ENCODE results near the gene DTD1.

Gene DTD1

DNA sequence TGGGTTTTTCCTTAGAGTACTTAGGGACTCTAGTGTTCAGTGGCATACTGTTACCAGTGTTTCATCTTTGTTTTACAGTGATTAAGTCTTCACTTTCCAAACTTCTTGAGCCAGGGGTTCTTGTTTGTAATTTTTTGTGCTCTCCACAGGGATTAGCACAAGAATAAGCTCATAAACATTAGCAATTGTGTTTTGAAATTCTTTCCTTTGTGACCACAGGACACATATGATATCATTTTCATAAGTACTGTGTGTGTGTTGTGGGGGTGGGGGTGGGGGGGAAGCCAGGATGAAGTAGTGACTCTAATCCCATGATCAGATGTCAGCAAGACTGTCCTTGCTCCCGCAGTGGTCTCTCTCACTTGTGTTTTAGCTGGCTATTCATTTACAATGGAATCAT is 124.3 kb downstream of the DTD1 start:
- DNase-seq = peak; percentile 37

GRCh38 chr20:18712882-18713281 is 125.0 kb downstream of the DTD1 start:
- no peak for DNase-seq

- no peak for DNase-seq
Observed at GRCh38 chr20:18715564-18715963, 127.7 kb downstream of the DTD1 start.

DNA sequence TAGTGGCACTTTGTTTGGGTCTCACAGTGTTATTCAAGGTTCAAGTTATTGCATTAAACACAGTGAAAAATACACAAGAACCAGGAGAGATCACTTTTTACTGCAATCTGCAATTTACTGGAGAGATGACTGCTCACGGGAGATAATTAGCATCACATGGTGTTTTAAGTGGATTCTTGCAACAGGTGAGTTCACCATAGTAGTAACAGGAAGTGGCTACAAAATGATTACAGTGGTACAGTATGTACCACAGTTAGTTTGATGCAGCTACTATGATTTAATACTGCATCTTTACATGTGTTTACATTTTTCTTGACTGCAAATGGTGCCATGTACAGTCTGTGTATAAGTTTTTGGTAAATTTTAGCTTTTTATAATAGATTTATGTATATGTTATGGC is 129.2 kb downstream of the DTD1 start:
- DNase-seq = no peak

DNA sequence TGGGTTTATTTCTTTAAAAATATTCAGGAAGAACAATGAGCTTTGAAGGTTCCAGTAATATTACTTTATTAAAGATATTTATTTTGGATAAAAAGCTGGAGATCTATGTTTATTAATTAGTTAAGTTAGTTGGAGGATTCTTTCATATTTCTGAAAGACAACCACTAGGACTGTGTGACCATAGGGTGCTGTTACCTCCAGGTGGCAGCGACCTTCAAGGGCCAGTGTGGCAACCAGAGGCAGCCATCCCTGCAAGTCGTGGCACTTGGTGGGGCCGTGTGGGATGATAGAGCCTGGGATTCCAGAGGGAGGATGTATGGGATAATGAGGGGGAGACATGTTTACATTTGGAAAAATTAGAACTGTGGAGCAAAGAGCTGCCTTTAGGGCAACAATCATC is 130.3 kb downstream of the DTD1 start:
- no peak for DNase-seq

GRCh38 chr20:18719426-18719825 is 131.6 kb downstream of the DTD1 start:
- peak; percentile 56 for DNase-seq

DNA sequence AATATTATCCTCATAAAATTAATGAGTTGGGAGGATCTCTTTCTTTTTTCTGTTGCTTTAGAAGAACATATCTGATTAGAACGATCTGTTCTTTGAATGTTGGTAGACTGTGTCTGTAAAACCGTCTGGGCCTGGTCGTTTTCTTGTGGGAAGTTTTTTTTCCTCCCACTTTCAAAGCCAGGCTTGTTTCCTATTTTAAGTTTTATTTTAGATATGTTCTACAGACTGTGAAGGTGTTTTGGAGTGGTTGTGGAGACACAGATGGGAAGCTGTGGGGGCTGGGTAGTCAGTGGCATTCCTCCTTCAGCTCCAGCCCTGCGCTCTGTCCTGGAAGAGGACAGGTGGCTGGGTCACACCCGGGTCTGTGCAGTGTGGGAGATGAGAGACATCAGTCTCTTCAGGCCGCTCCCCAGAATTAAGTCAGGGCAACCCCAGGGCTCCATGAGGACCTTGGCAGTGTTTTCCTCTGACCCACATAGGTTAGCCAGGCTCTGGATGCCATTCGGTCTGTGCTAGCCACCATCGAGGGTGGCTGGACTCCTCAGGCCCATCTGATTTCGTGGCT is 133.8 kb downstream of the DTD1 start:
- DNase-seq = no peak

GRCh38 chr20:18722371-18722770 is 134.5 kb downstream of the DTD1 start:
- DNase-seq = no peak

DNA sequence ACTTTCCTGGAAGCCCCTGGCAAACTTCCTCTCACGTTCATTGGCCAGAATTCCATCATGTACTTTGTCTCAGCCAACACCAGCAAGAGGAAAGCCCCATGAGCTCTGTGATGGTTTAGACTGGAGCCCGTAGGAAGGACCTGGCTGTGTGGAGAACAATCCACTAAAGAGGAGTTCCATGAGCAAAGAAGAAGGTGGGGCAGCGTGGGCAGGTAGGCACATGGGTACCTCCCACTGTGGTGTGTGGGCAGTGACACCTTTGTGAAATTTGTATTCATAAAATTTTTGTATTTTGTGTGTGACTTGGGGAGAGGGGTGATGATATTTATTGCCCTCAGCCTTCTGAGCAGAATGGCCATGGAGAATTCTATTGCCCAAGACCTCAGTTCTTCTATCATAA is 136.2 kb downstream of the DTD1 start:
- no peak for DNase-seq

GRCh38 chr20:18724788-18725464 is 137.1 kb downstream of the DTD1 start:
- DNase-seq = no peak

DNA sequence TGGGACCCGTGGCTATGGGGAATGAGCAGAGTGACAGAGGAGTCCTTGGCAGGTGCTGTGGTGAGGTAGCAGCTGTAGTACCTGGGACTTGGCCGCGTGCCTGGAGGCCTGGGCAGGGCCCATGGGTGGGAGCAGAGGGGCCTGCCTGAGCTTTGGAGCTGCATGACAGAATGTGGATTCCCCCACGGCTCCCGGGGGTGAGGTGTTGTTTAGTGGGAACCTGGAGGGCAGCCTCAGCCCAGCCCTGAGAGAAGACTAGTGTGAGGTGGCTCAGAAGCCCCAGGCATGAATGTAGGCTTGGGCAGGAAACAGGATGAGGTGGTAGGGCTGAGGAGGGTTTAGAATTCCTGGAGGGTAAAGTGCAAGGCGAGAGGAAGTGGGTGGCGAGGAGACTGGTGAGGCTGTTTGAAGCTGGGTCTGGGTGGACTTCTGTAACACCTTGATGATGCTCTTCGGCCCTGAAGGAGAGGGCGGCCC is 139.2 kb downstream of the DTD1 start:
- no peak for DNase-seq

- DNase-seq = no peak
Observed at GRCh38 chr20:18728165-18728869, 140.5 kb downstream of the DTD1 start.

- no peak for DNase-seq
Observed at GRCh38 chr20:18728870-18729224, 141.0 kb downstream of the DTD1 start.

DNA sequence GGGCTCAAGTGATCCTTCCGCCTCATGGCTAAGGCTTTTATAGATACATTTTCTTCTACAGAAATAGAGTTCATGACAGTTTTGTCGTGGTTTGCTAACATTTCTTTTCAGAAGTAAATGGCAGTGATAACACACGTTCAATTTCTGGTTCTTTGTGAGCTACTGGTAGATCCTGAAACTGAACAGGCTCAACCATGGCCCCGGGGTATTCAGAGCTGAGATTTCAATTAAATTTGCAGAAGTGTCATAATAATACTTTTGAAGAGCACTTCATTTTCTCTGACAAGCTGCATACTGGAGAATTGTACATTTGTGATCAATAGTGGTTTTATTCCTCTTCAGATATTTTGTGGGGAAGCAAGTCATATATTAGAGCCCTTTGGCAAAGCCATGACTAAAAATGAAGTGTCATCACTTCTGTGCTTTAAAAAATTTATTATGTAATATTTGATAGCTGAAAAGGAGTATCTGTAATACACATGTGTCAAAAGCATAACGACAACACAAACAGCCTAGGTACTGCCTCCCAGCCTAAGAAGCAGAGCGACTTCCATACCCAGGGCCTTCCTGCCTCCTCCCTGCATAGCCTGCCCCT is 141.5 kb downstream of the DTD1 start:
- no peak for DNase-seq

DNA sequence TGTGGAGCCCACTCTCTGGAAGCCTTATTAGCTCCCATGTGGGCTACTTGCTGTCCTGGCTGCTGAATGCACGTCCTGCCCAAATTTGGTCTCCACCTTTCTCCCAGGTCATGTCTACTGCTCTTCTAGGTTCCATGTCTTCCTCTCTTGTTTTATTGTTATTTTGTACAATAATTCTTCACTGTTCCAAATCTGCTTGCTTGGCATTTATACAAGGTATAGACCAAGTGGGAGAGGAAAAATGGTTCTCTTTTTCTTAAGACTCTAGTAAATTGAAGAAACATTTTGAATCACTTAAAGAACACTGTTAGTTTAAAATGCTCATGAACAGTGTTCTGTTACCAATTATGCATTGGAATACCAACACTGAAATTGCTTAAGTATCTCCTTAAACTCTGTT is 144.1 kb downstream of the DTD1 start:
- no peak for DNase-seq

GRCh38 chr20:18734525-18735189 is 146.8 kb downstream of the DTD1 start:
- no peak for DNase-seq

GRCh38 chr20:18737140-18737539 is 149.3 kb downstream of the DTD1 start:
- no peak for DNase-seq

DNA sequence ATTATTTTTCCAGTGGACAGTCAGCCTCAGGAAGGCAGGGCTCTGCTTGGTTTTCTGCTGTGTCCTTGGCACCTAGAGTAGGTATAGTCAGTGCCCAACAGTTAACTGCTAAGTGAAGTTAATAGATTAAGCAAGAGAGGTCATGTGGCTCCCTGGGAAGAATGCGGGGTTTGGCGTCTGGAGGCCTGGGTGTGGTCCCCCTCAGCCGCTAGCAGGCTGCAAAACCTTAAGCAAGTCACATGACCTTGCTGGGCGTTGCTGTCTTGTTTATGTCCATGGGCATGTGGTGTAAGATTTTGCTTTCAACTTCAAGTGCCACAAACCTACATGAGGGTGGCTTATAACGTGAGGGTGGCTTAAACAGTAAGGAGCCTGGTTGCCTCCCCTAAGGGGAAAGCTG is 150.2 kb downstream of the DTD1 start:
- DNase-seq = peak; percentile 25

DNA sequence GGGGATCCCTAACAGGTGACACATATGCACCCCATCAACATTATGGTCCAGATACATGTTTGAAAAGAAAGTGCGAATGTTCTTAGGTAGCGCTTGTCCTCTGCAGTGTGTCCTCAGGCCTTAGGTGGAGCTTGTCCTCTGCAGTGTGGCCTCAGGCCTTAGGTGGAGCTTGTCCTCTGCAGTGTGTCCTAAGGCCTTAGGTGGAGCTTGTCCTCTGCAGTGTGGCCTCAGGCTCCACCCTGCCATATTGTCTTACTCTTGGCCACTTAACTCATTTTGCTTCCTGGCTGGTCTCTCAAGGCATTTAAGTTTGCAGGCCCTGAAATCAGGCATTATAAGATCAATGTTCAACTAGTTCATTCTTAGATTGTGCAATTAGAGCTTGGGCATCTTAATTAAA is 151.0 kb downstream of the DTD1 start:
- DNase-seq = no peak

DNA sequence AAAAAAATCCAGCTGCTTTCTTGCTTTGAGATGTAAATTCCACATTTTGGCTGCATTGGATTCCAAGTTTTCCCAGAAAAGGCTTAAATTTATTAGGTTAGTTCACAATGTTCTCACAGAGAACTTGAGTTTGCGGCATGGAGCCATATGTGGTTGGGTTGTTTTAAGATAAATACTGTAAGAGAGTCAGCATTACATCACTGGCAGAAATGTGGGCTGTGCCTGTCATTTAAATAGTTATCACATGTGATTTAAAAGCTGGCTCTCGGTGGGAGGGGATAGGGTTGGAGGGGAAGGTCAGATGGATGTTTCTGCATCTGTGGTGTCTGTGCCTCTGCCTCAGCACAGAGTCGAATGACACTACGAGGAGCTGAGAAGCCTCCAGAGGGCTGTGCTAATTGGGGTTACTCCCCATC is 151.9 kb downstream of the DTD1 start:
- DNase-seq = peak; percentile 73

DNA sequence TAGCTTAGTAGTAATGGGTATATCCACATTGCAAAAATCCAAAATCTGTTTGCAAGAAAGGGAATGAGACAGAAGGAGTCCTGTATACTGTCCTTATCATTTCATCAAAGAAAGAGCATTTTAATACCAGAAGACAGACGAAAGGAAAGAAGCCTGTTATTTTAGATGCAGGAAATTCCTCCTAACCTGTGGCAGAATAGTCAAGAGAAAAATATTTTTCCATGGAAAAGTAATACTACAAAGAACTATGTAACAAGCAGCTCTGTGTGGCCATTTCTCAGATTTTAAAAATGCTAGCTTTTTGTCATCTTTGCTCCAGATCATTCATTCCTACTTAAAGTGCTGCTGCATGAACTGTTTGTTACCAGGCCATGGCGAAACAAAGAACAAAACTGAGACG is 152.9 kb downstream of the DTD1 start:
- no peak for DNase-seq

DNA sequence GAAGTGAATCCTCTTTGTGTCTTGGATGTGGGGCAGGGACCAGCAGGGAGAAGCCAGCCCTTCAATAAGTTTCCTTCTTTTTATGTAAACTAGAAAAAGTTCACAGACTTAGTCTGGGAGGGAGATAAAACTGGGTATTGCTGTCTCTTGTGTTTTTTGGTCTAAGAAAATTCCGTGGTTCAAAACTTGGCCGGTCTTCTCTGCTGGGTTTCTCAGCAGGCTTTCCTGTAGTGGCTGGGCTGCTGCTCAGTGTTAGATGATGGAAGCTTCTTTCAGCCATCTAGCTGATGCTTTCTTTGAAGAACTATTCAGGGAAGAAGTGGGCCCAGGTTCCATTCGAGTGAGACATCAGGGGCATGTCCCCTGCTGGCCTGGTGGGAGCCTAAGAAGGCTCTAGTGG is 155.0 kb downstream of the DTD1 start:
- peak; percentile 19 for DNase-seq
